CD14-positive monocyte (primary cell): ENCODE data around the gene WDR48. TPM values are rescaled to one million over a fixed set of nuclear protein-coding genes. Genes with fewer than 3 reads are reported as not detected.

ENCODE experiments used
- DNase-seq, 3 donors: peaks; one replicate each; pipeline ENCODE4 v3.0.0-alpha.2; 2011 to 2022
- H2AFZ ChIP-seq: 2 replicates; pipeline ENCODE4 v1.6.0; 2012; ENCODE audit warnings: mild to moderate bottlenecking, low read depth, low read length, inconsistent platforms; ENCODE audit not compliant: insufficient read depth, poor library complexity, severe bottlenecking
- H3K27ac ChIP-seq, 2 donors: 1 replicate in 1 of 2; 2 replicates in 1 of 2; pipeline ENCODE4 v1.5.1; 2012 to 2013; ENCODE audit warnings: low read length in 2 of 2, control low read depth in 1 of 2, inconsistent platforms in 1 of 2, low read depth in 1 of 2, mild to moderate bottlenecking in 1 of 2
- H3K27me3 ChIP-seq, 2 donors: one replicate each; pipeline versions ENCODE4 v1.6.0 to v1.6.1; 2011 to 2013; ENCODE audit warnings: low read length in 2 of 2; ENCODE audit not compliant: control insufficient read depth in 2 of 2, insufficient read depth in 2 of 2
- H3K36me3 ChIP-seq, 2 donors: replicated peaks in 1 of 2; 1 replicate in 1 of 2; 2 replicates in 1 of 2; pipeline versions ENCODE4 v1.5.1 to v1.6.1; 2012 to 2013; ENCODE audit warnings: low read length in 2 of 2, control low read depth in 1 of 2, inconsistent platforms in 1 of 2, mild to moderate bottlenecking in 1 of 2; ENCODE audit not compliant: insufficient read depth in 2 of 2, control insufficient read depth in 1 of 2
- H3K4me1 ChIP-seq, 2 donors: 1 replicate in 1 of 2; 2 replicates in 1 of 2; pipeline versions ENCODE4 v1.5.1 to v1.6.1; 2012 to 2013; ENCODE audit warnings: low read length in 2 of 2, control low read depth in 1 of 2, inconsistent platforms in 1 of 2, mild to moderate bottlenecking in 1 of 2, moderate library complexity in 1 of 2; ENCODE audit not compliant: insufficient read depth in 2 of 2, control insufficient read depth in 1 of 2
- H3K4me2 ChIP-seq: replicated peaks from 2 replicates; pipeline ENCODE3; 2012; ENCODE audit warnings: low read length, moderate library complexity, mild to moderate bottlenecking; ENCODE audit not compliant: poor library complexity, severe bottlenecking; ENCODE audit errors: extremely low read depth
- H3K4me3 ChIP-seq, 3 experiments: fragments of 200-600 bp in 1 of 3; sonication (generic) in 1 of 3; replicated peaks in 1 of 3; 1 replicate in 2 of 3; 2 replicates in 1 of 3; pipeline ENCODE4 v1.5.1; 2011 to 2013; ENCODE audit warnings: low read length in 3 of 3, mild to moderate bottlenecking in 3 of 3, control low read depth in 2 of 3, low read depth in 2 of 3, inconsistent platforms in 1 of 3, moderate library complexity in 1 of 3
- H3K79me2 ChIP-seq: 2 replicates; pipeline ENCODE4 v1.6.0; 2012; ENCODE audit warnings: mild to moderate bottlenecking, control low read depth, inconsistent platforms, low read length, moderate library complexity; ENCODE audit not compliant: insufficient read depth
- H3K9ac ChIP-seq: 2 replicates; pipeline ENCODE4 v1.6.0; 2017; ENCODE audit warnings: low read length, mild to moderate bottlenecking; ENCODE audit not compliant: insufficient read depth, poor library complexity, severe bottlenecking
- H3K9me3 ChIP-seq, 2 donors: replicated peaks in 1 of 2; 1 replicate in 1 of 2; 2 replicates in 1 of 2; pipeline versions ENCODE4 v1.5.1 to v1.6.1; 2012 to 2013; ENCODE audit warnings: low read length in 2 of 2, control low read depth in 1 of 2; ENCODE audit not compliant: control insufficient read depth in 1 of 2, insufficient read depth in 1 of 2
- H4K20me1 ChIP-seq: 2 replicates; pipeline ENCODE4 v1.6.0; 2012; ENCODE audit warnings: mild to moderate bottlenecking, low read length, control low read depth, moderate library complexity; ENCODE audit not compliant: insufficient read depth
- H3K27ac Mint-ChIP-seq, 7 donors: one replicate each; pipeline ENCODE4 v1.8.0; 2020; ENCODE audit warnings: mild to moderate bottlenecking in 7 of 7, mixed read lengths in 7 of 7, moderate library complexity in 6 of 7, inconsistent platforms in 2 of 7
- H3K27me3 Mint-ChIP-seq, 3 donors: one replicate each; pipeline ENCODE4 v1.8.0; 2021 to 2022; ENCODE audit warnings: low read depth in 3 of 3, mild to moderate bottlenecking in 3 of 3, mixed read lengths in 3 of 3, moderate library complexity in 3 of 3, inconsistent platforms in 1 of 3
- H3K36me3 Mint-ChIP-seq, 2 donors: one replicate each; pipeline ENCODE4 v1.8.0; 2020; ENCODE audit warnings: mixed read lengths in 2 of 2, inconsistent platforms in 1 of 2, mild to moderate bottlenecking in 1 of 2
- H3K4me1 Mint-ChIP-seq: one replicate; pipeline ENCODE4 v1.8.0; 2020; ENCODE audit warnings: mild to moderate bottlenecking, mixed read lengths
- H3K4me3 Mint-ChIP-seq, 2 donors: one replicate each; pipeline ENCODE4 v1.8.0; 2020; ENCODE audit warnings: mild to moderate bottlenecking in 2 of 2, mixed read lengths in 2 of 2, moderate library complexity in 1 of 2
- H3K9me3 Mint-ChIP-seq, 7 donors: one replicate each; pipeline ENCODE4 v1.8.0; 2020 to 2022; ENCODE audit warnings: mixed read lengths in 7 of 7, mild to moderate bottlenecking in 6 of 7, moderate library complexity in 6 of 7, inconsistent platforms in 2 of 7
- WGBS: methylation state at CpG from one replicate; pipeline ENCODE4 v1.1.5; 2013; ENCODE audit warnings: missing lambda C conversion rate; ENCODE audit not compliant: insufficient coverage; 5-methylcytosine and 5-hydroxymethylcytosine counted together
- intact Hi-C, 2 donors: fragments of 100-400 bp; cut with micrococcal nuclease; formaldehyde crosslinking; loops; one replicate each; pipeline versions ENCODE4 v1.15.0 to v1.15.1; 2023
- polyA plus RNA-seq, 3 donors: library from polyadenylated mRNA; depleted of rRNA in 1 of 3; unstranded in 2 of 3; stranded (reverse) in 1 of 3; fragments of 300-500 nt in 2 of 3; fragments of >200 nt in 1 of 3; fragmentation: Illumina TruSeq in 2 of 3; gene quantifications; 1 replicate in 2 of 3; 2 replicates in 1 of 3; pipeline ENCODE4 v1.2.3, GENCODE V29; 2012 to 2021
- TF ChIP-seq, protein P1 (sequence below): fragments of 200-600 bp; IDR thresholded peaks from one replicate; pipeline ENCODE4 v1.8.0; 2022; ENCODE audit warnings: antibody characterized with exemption, mild to moderate bottlenecking

The WDR48 gene
- polyA plus RNA-seq, 3 donors = 15.0 to 22.7 (median 17.1) TPM

DNA sequence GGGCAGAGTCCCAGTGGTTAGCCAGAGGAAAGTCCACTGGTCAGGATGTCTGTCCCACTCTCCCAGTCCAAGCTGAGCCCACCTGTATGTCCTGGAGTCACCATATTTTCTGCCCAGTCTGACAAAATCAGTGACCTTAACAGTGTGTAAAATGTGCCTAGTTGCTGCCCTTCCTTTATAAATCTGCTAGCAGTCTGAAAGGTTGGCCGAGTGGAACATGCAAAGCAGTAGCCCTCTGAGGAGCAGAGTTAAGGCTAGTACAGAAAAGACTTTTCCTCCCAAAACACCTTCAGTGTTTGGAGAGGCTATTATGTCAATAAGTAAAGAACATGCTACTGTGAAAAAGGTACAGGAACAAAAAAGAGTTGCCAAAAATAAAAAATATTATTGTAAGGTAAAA is 71.0 kb downstream of the WDR48 start:
- DNase-seq = no peak
- Mint-ChIP-seq H3K36me3 (peaks cover 4% of the 10 kb centered on the region in 2 donors), H3K4me1 (peaks cover 21% of the 10 kb centered on the region), H3K27me3 (peaks cover 5 to 12% (median 6%) of the 10 kb centered on the region in 3 donors), H3K4me3 (no peak overlapping the region), H3K27ac (peak overlapping the region in 1 of 7 donors; percentile 59), H3K9me3 (no peaks in the 10 kb centered on the region)
- Histone ChIP-seq H3K79me2 (no peaks in the 10 kb centered on the region), H4K20me1 (no peaks in the 10 kb centered on the region), H2AFZ (no peak overlapping the region), H3K36me3 (no peaks in the 10 kb centered on the region), H3K27me3 (no peaks in the 10 kb centered on the region), H3K4me1 (peaks cover 16% of the 10 kb centered on the region in 2 donors), H3K4me2 (no peak overlapping the region), H3K4me3 (no peak overlapping the region), H3K9ac (no peak overlapping the region), H3K27ac (no peak overlapping the region), H3K9me3 (no peaks in the 10 kb centered on the region)
- intact Hi-C loops = no loop called here
- WGBS = no CpG with 5 or more reads among the region's 1 CpG
- TF ChIP-seq, protein P1, sequence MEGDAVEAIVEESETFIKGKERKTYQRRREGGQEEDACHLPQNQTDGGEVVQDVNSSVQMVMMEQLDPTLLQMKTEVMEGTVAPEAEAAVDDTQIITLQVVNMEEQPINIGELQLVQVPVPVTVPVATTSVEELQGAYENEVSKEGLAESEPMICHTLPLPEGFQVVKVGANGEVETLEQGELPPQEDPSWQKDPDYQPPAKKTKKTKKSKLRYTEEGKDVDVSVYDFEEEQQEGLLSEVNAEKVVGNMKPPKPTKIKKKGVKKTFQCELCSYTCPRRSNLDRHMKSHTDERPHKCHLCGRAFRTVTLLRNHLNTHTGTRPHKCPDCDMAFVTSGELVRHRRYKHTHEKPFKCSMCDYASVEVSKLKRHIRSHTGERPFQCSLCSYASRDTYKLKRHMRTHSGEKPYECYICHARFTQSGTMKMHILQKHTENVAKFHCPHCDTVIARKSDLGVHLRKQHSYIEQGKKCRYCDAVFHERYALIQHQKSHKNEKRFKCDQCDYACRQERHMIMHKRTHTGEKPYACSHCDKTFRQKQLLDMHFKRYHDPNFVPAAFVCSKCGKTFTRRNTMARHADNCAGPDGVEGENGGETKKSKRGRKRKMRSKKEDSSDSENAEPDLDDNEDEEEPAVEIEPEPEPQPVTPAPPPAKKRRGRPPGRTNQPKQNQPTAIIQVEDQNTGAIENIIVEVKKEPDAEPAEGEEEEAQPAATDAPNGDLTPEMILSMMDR = no peak

DNA sequence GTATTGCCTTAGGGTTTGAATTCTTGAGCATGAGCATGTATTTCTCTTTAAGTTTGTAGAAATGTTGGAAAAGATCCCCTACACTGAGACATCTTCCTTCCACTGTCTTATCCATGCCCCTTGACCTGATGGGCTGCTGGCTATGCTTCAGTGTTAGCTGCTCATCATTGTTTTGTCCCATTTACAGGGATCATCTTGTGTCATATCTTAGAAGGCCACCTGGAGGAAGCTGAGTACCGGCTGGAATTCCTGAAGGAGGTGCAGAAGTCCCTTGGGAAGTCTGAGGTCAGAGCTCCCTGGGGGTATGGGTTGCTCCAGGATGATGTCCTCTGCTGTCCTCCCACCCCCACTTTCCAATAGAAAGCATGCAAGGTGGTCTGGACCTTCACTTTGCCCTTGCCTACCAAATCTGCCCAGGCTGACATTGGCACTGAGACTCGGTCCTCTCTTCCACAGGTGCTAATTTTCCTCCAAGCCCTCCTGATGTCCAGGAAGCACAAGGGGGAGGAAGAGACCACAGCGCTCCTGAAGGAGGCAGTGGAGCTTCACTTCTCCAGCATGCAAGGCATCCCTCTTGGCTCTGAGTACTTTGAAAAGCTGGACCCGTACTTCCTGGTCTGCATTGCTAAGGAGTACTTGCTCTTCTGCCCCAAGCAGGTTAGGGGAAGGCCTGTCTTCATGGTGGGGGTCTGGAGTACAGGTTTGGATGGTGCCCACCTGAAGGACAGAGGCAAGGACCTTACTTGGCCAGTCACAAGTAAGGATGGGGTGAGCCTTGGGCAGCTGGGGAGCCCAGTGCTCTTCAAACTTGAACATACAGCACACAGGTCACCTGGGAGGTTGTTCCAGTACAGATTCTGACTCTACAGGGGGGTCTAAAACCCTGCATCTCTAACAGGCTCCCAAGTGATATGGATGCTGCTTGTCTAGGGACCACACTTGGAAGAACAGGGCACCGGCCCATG is 73.3 kb downstream of the WDR48 start:
- peaks cover 4 to 10% (median 6%) of the 10 kb centered on the region in 3 donors for H3K27me3 Mint-ChIP-seq
- Histone ChIP-seq H3K9ac (no peak overlapping the region), H3K9me3 (no peaks in the 10 kb centered on the region), H2AFZ (no peak overlapping the region), H3K4me1 (peaks cover 18% of the 10 kb centered on the region in 2 donors), H3K79me2 (no peaks in the 10 kb centered on the region), H3K4me3 (no peak overlapping the region), H3K36me3 (no peaks in the 10 kb centered on the region), H3K27me3 (no peaks in the 10 kb centered on the region), H4K20me1 (no peaks in the 10 kb centered on the region), H3K4me2 (no peak overlapping the region), H3K27ac (no peak overlapping the region)
- WGBS = 93% methylated on average over 2 of the region's 5 CpGs
- TF ChIP-seq, protein P1 = no peak
- peaks cover 25% of the 10 kb centered on the region for H3K4me1 Mint-ChIP-seq
- no peak overlapping the region for H3K4me3 Mint-ChIP-seq
- no peak for DNase-seq
- peaks cover 0 to 3% of the 10 kb centered on the region in 2 donors for H3K36me3 Mint-ChIP-seq
- intact Hi-C loops = no loop called here
- H3K9me3 Mint-ChIP-seq = no peaks in the 10 kb centered on the region
- no peak overlapping the region for H3K27ac Mint-ChIP-seq
